Natural killer cell (primary cell): ENCODE measurements around the gene LIN54. TPM values are rescaled to one million over a fixed set of nuclear protein-coding genes. Genes with fewer than 3 reads are reported as not detected.

Experiments
- ATAC-seq, 3 donors: fragments of 150-1000 bp in 2 of 3; fragments of 200-7000 bp in 1 of 3; cut with Tn5 transposase; 1 replicate in 1 of 3; 2 replicates in 2 of 3; pipeline ENCODE4 v1.10.0; 2021; ENCODE audit warnings: mild to moderate bottlenecking in 2 of 3, moderate library complexity in 2 of 3
- DNase-seq, 2 donors: peaks; one replicate each; pipeline versions ENCODE4 v3.0.0 to v3.0.0-alpha.2; 2013 to 2021; ENCODE audit warnings: mixed read lengths in 1 of 2
- H3K27ac ChIP-seq: one replicate; pipeline ENCODE4 v1.5.1; 2013; ENCODE audit warnings: mild to moderate bottlenecking, low read length
- H3K27me3 ChIP-seq: one replicate; pipeline ENCODE4 v1.6.1; 2013; ENCODE audit warnings: low read length; ENCODE audit not compliant: control insufficient read depth, insufficient read depth
- H3K36me3 ChIP-seq: one replicate; pipeline ENCODE4 v1.6.1; 2013; ENCODE audit warnings: low read length; ENCODE audit not compliant: control insufficient read depth, insufficient read depth
- H3K4me1 ChIP-seq: one replicate; pipeline ENCODE4 v1.6.1; 2013; ENCODE audit warnings: low read length; ENCODE audit not compliant: control insufficient read depth, insufficient read depth
- H3K4me3 ChIP-seq: one replicate; pipeline ENCODE4 v1.5.1; 2013; ENCODE audit warnings: low read length
- H3K9me3 ChIP-seq: one replicate; pipeline ENCODE4 v1.6.1; 2013; ENCODE audit warnings: low read length; ENCODE audit not compliant: control insufficient read depth, insufficient read depth
- H3K27ac Mint-ChIP-seq, 2 donors: one replicate each; pipeline ENCODE4 v1.8.0; 2022; ENCODE audit warnings: mild to moderate bottlenecking in 2 of 2, mixed read lengths in 2 of 2, moderate library complexity in 1 of 2
- H3K27me3 Mint-ChIP-seq, 2 donors: one replicate each; pipeline ENCODE4 v1.8.0; 2022; ENCODE audit warnings: low read depth in 2 of 2, mixed read lengths in 2 of 2
- H3K36me3 Mint-ChIP-seq: one replicate; pipeline ENCODE4 v1.8.0; 2022; ENCODE audit warnings: mixed read lengths
- H3K4me1 Mint-ChIP-seq, 2 donors: one replicate each; pipeline ENCODE4 v1.8.0; 2022; ENCODE audit warnings: mixed read lengths in 2 of 2
- H3K4me3 Mint-ChIP-seq: one replicate; pipeline ENCODE4 v1.8.0; 2022; ENCODE audit warnings: mild to moderate bottlenecking, moderate library complexity, mixed read lengths
- H3K9me3 Mint-ChIP-seq, 2 donors: one replicate each; pipeline ENCODE4 v1.8.0; 2022; ENCODE audit warnings: mixed read lengths in 2 of 2
- WGBS: methylation state at CpG from one replicate; pipeline ENCODE4 v1.1.7; 2013; ENCODE audit warnings: missing lambda C conversion rate; ENCODE audit not compliant: insufficient coverage; 5-methylcytosine and 5-hydroxymethylcytosine counted together
- intact Hi-C: fragments of 100-400 bp; cut with micrococcal nuclease; formaldehyde crosslinking; loops from one replicate; pipeline ENCODE4 v1.14.2; 2022
- total RNA-seq, 4 donors: library from RNA; stranded (reverse); fragments of 120-200 nt in 1 of 4; gene quantifications; one replicate each; pipeline versions ENCODE4 v1.2.3 to v1.2.4, GENCODE V29; 2013 to 2022
- TF ChIP-seq, protein P1 (sequence below): fragments of 200-600 bp; IDR thresholded peaks from one replicate; pipeline ENCODE4 v1.8.0; 2022; ENCODE audit warnings: antibody characterized with exemption

Gene LIN54
- total RNA-seq, 3 donors from 2014 or later (not counting 1 experiment from before 2014, with no cell fraction given) = 16.6 to 20.1 (median 19.3) TPM

GRCh38 chr4:82891707-82892466, 118.7 kb downstream of the LIN54 start:
- intact Hi-C loops = loop anchor here (1.0 to 5.0 kb wide), 6 partner anchors 8 to 563 kb away; partner anchors contain the start of genes COQ2, HELQ, PLAC8 and THAP9
- no peak for DNase-seq
- H3K27me3 Mint-ChIP-seq = no peaks in the 10 kb centered on the region
- Histone ChIP-seq H3K4me3 (peak overlapping the region; percentile 96), H3K36me3 (peaks cover 25% of the 10 kb centered on the region), H3K27me3 (no peaks in the 10 kb centered on the region), H3K4me1 (peaks cover 7% of the 10 kb centered on the region), H3K27ac (peak overlapping the region; percentile 89), H3K9me3 (no peaks in the 10 kb centered on the region)
- peaks cover 22 to 29% of the 10 kb centered on the region in 2 donors for H3K4me1 Mint-ChIP-seq
- WGBS = 87% methylated on average over 2 of the region's 7 CpGs
- TF ChIP-seq, protein P1, sequence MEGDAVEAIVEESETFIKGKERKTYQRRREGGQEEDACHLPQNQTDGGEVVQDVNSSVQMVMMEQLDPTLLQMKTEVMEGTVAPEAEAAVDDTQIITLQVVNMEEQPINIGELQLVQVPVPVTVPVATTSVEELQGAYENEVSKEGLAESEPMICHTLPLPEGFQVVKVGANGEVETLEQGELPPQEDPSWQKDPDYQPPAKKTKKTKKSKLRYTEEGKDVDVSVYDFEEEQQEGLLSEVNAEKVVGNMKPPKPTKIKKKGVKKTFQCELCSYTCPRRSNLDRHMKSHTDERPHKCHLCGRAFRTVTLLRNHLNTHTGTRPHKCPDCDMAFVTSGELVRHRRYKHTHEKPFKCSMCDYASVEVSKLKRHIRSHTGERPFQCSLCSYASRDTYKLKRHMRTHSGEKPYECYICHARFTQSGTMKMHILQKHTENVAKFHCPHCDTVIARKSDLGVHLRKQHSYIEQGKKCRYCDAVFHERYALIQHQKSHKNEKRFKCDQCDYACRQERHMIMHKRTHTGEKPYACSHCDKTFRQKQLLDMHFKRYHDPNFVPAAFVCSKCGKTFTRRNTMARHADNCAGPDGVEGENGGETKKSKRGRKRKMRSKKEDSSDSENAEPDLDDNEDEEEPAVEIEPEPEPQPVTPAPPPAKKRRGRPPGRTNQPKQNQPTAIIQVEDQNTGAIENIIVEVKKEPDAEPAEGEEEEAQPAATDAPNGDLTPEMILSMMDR = no peak
- peak overlapping the region; percentile 96 for H3K4me3 Mint-ChIP-seq
- H3K9me3 Mint-ChIP-seq = no peaks in the 10 kb centered on the region
- peak overlapping the region; percentile 97 to 99 for H3K27ac Mint-ChIP-seq
- peak in 1 of 3 donors; percentile 0 for ATAC-seq
- peaks cover 10% of the 10 kb centered on the region for H3K36me3 Mint-ChIP-seq

- Mint-ChIP-seq H3K27me3 (no peaks in the 10 kb centered on the region), H3K4me3 (peak within 1 kb of the TSS; percentile 96), H3K9me3 (no peaks in the 10 kb centered on the region), H3K4me1 (peaks cover 19 to 33% of the 10 kb centered on the region in 2 donors), H3K36me3 (peaks cover 10% of the 10 kb centered on the region), H3K27ac (peak within 1 kb of the TSS; percentile 97 to 99)
- peak within 1 kb of the TSS; percentile 96 for H3K4me3 ChIP-seq
- no peaks in the 10 kb centered on the region for H3K9me3 ChIP-seq
- no peaks in the 10 kb centered on the region for H3K27me3 ChIP-seq
- H3K36me3 ChIP-seq = peaks cover 25% of the 10 kb centered on the region
- peaks cover 7% of the 10 kb centered on the region for H3K4me1 ChIP-seq
- under 1% methylated on average over 71 of the region's 71 CpGs for WGBS
- H3K27ac ChIP-seq = peak within 1 kb of the TSS; percentile 89
- DNase-seq (peak; percentile 96 to 98), ATAC-seq (peak; percentile 92 to 98 (median 93))
- TF ChIP-seq, protein P1 = no peak
- intact Hi-C loops = loop anchor here (1.0 to 5.0 kb wide), 6 partner anchors 9 to 564 kb away; partner anchors contain the start of genes COQ2, HELQ, PLAC8 and THAP9
Observed at GRCh38 chr4:82890901-82891706, 119.5 kb downstream of the LIN54 start, which contains the start of gene SEC31A. Gene SEC31A, minus strand, starts transcription at chr4:82891153. Its CDS starts 9,217 bp downstream, at chr4:82881936.

DNA sequence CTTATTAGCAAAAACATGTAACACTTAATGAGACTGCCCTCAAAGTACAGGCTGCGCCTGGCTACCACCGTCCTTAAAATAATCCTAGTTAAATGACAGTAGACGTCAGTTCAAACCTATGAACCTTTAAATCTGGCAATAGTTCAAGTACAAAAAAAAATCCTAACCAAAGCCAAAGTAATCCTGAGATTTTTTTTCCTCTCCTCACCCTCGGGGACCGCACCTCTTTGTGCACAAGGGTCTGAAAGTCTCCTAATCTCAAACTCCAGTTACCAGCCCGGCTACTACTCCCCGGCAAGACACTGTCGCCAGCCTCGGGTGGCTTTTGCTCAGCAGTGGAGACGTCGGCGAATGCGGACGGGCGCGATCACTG, 120.1 kb downstream of the LIN54 start:
- intact Hi-C loops = loop anchor here (2.0 to 5.0 kb wide), 4 partner anchors 14 to 564 kb away; partner anchors contain the start of genes COQ2, HELQ and PLAC8
- no peaks in the 10 kb centered on the region for H3K9me3 Mint-ChIP-seq
- Histone ChIP-seq H3K27ac (peak overlapping the region; percentile 89), H3K4me1 (peaks cover 7% of the 10 kb centered on the region), H3K27me3 (no peaks in the 10 kb centered on the region), H3K36me3 (peaks cover 20% of the 10 kb centered on the region), H3K4me3 (peak overlapping the region; percentile 96), H3K9me3 (no peaks in the 10 kb centered on the region)
- H3K4me3 Mint-ChIP-seq = peak overlapping the region; percentile 96
- DNase-seq (no peak), ATAC-seq (no peak)
- no peaks in the 10 kb centered on the region for H3K27me3 Mint-ChIP-seq
- TF ChIP-seq, protein P1 = no peak
- peaks cover 19 to 39% of the 10 kb centered on the region in 2 donors for H3K4me1 Mint-ChIP-seq
- under 1% methylated on average over 16 of the region's 16 CpGs for WGBS
- peaks cover 10% of the 10 kb centered on the region for H3K36me3 Mint-ChIP-seq
- H3K27ac Mint-ChIP-seq = peak overlapping the region; percentile 97 to 99
